ENCODE data around the gene ITGB4. TPM values are rescaled to one million over a fixed set of nuclear protein-coding genes. Genes with fewer than 3 reads are reported as not detected.

ITGB4 gene
- total RNA-seq, 1 donor from 2014 or later: 3.1 TPM

DNA sequence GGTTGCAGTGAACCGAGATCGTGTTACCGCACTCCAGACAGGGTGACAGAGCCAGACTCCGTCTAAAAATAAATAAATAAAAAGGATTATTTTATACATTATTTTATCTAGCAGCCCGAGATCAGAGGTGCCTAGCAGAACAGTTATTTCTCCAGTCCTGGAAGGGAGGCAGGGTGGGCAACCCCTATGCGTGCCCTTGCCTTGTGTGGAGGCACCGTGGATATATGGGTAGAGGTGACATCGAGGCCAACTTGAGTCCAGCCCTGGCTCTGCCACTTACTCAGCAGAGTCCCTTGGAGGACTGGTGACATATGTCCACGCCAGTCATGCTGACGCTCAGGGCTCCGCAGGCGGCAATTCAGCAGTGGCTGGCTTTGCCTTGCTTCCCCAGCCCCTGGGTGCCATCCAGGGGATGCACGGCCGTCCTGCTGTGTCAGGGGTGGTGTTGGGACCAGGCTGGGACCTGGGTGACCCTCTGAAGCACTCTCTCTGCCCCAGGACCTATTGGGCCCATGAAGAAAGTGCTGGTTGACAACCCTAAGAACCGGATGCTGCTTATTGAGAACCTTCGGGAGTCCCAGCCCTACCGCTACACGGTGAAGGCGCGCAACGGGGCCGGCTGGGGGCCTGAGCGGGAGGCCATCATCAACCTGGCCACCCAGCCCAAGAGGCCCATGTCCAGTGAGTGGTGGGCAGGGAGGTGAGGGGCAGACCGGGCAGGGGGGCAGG lies 30.6 kb downstream of the ITGB4 start:
- Histone ChIP-seq H3K4me3 (ENCODE audit: low read length in 3 of 3) (no peak overlapping the region), H3K9me3 (ENCODE audit: control insufficient read depth in 3 of 3, low read length in 3 of 3) (no peaks in the 10 kb centered on the region), H3K27ac (ENCODE audit: low read depth, low read length) (no peak overlapping the region), H3K27me3 (ENCODE audit: control insufficient read depth in 3 of 3, insufficient read depth in 3 of 3, low read length in 3 of 3) (no peaks in the 10 kb centered on the region), H3K4me1 (ENCODE audit: control insufficient read depth in 3 of 3, insufficient read depth in 3 of 3, low read length in 3 of 3) (peaks cover 16 to 23% (median 20%) of the 10 kb centered on the region in 3 donors), H3K36me3 (ENCODE audit: control insufficient read depth in 3 of 3, insufficient read depth in 3 of 3, low read length in 3 of 3) (peaks cover 0 to 2% (median 0%) of the 10 kb centered on the region in 3 donors), H3K9ac (ENCODE audit: low read depth in 1 of 3, low read length in 3 of 3) (no peak overlapping the region)

DNA sequence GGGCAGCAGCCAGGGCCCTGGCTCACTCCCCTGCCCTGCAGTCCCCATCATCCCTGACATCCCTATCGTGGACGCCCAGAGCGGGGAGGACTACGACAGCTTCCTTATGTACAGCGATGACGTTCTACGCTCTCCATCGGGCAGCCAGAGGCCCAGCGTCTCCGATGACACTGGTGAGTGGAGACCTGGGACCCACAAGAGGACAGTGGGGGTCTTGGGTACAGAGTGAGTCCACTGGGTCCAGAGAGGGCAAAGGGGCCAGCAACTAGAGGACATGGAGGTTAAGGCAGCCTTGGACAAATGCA lies 31.1 kb downstream of the ITGB4 start:
- Histone ChIP-seq H3K36me3 (ENCODE audit: control insufficient read depth in 3 of 3, insufficient read depth in 3 of 3, low read length in 3 of 3) (peaks cover 0 to 2% (median 0%) of the 10 kb centered on the region in 3 donors), H3K9ac (ENCODE audit: low read depth in 1 of 3, low read length in 3 of 3) (no peak overlapping the region), H3K4me3 (ENCODE audit: low read length in 3 of 3) (no peak overlapping the region), H3K9me3 (ENCODE audit: control insufficient read depth in 3 of 3, low read length in 3 of 3) (no peaks in the 10 kb centered on the region), H3K4me1 (ENCODE audit: control insufficient read depth in 3 of 3, insufficient read depth in 3 of 3, low read length in 3 of 3) (peaks cover 16 to 23% (median 20%) of the 10 kb centered on the region in 3 donors), H3K27ac (ENCODE audit: low read depth, low read length) (no peak overlapping the region), H3K27me3 (ENCODE audit: control insufficient read depth in 3 of 3, insufficient read depth in 3 of 3, low read length in 3 of 3) (no peaks in the 10 kb centered on the region)

DNA sequence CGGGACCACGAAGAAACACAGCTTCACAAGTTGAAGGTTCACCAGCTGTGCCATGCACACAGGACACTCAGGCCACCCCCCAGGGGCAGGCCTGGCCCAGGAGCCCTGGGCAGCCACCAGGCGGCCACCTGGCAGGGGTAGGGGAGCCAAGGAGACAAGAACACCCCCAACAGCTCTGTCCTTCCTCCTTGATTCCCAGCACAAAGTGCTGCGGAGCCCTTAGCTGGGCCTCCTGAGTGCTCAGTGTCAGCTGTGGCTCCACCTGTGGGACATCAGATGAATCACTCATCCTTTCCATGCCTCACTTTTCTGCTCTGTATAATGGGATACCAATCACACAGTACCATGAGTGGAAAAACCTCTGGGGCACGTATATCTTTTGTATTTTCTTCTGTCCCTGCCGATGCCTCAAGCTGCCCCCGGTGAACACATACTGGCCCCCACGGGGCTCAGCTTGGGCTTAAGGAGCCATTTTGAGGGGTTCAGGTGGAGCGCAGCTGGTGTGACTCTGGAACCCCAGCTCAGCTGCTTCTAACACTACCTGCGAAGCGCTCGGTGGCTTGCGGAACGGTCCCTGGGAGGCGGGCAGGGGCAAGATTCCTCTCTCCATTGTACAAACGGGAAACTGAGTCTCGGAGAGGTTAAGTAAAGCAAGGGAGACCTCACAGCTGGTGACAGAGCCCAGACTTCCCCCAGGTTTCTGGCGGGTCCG lies 31.7 kb downstream of the ITGB4 start:
- H3K4me1 ChIP-seq (ENCODE audit: control insufficient read depth in 3 of 3, insufficient read depth in 3 of 3, low read length in 3 of 3): peaks cover 16 to 23% (median 18%) of the 10 kb centered on the region in 3 donors
- peak overlapping the region in 2 of 3 donors; percentile 46 to 52 for H3K4me3 ChIP-seq (ENCODE audit: low read length in 3 of 3)
- no peak overlapping the region for H3K27ac ChIP-seq (ENCODE audit: low read depth, low read length)
- peaks cover 0 to 2% (median 0%) of the 10 kb centered on the region in 3 donors for H3K36me3 ChIP-seq (ENCODE audit: control insufficient read depth in 3 of 3, insufficient read depth in 3 of 3, low read length in 3 of 3)
- H3K9me3 ChIP-seq (ENCODE audit: control insufficient read depth in 3 of 3, low read length in 3 of 3): no peaks in the 10 kb centered on the region
- no peaks in the 10 kb centered on the region for H3K27me3 ChIP-seq (ENCODE audit: control insufficient read depth in 3 of 3, insufficient read depth in 3 of 3, low read length in 3 of 3)
- H3K9ac ChIP-seq (ENCODE audit: low read depth in 1 of 3, low read length in 3 of 3): peak overlapping the region in 1 of 3 donors; percentile 66

DNA sequence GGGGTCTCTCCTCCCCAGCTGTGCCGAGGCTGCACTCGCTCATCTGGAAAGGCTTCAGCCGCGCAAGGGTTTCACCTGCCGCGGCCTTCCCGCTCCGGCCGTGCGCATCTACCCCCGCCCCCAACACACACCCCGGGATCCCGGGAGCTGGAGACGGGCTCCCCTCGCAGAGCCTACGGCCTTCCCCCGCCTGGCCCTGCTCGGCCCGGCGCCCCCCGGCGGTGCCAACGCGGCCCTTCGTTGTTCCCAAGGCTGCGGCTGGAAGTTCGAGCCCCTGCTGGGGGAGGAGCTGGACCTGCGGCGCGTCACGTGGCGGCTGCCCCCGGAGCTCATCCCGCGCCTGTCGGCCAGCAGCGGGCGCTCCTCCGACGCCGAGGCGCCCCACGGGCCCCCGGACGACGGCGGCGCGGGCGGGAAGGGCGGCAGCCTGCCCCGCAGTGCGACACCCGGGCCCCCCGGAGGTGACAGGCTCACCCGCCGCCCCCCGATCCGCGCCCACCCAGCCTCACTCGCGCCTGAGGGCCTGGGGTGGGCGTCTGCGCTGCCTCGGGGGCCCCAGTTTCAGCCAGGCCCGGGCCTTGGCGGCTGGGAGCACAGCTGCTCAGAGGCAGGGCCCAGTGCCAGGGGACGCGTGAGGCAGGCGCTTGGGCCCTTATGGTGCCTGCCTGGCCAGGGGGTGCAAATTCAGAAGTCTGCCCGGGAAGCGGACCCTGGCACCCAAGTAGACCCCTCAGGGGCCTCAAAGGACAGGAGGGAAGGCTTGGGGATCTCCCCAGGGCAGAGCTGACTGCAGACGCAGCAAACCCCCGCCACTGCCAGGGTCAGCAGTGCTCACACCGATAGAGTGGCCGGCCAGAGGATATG lies 32.5 kb downstream of the ITGB4 start:
- Histone ChIP-seq H3K27ac (ENCODE audit: low read depth, low read length) (no peak overlapping the region), H3K4me3 (ENCODE audit: low read length in 3 of 3) (peak overlapping the region in 2 of 3 donors; percentile 46 to 52), H3K36me3 (ENCODE audit: control insufficient read depth in 3 of 3, insufficient read depth in 3 of 3, low read length in 3 of 3) (peaks cover 0 to 2% (median 0%) of the 10 kb centered on the region in 3 donors), H3K27me3 (ENCODE audit: control insufficient read depth in 3 of 3, insufficient read depth in 3 of 3, low read length in 3 of 3) (no peaks in the 10 kb centered on the region), H3K4me1 (ENCODE audit: control insufficient read depth in 3 of 3, insufficient read depth in 3 of 3, low read length in 3 of 3) (peaks cover 16 to 23% (median 18%) of the 10 kb centered on the region in 3 donors), H3K9ac (ENCODE audit: low read depth in 1 of 3, low read length in 3 of 3) (peak overlapping the region; percentile 20 to 66 (median 56)), H3K9me3 (ENCODE audit: control insufficient read depth in 3 of 3, low read length in 3 of 3) (no peaks in the 10 kb centered on the region)

DNA sequence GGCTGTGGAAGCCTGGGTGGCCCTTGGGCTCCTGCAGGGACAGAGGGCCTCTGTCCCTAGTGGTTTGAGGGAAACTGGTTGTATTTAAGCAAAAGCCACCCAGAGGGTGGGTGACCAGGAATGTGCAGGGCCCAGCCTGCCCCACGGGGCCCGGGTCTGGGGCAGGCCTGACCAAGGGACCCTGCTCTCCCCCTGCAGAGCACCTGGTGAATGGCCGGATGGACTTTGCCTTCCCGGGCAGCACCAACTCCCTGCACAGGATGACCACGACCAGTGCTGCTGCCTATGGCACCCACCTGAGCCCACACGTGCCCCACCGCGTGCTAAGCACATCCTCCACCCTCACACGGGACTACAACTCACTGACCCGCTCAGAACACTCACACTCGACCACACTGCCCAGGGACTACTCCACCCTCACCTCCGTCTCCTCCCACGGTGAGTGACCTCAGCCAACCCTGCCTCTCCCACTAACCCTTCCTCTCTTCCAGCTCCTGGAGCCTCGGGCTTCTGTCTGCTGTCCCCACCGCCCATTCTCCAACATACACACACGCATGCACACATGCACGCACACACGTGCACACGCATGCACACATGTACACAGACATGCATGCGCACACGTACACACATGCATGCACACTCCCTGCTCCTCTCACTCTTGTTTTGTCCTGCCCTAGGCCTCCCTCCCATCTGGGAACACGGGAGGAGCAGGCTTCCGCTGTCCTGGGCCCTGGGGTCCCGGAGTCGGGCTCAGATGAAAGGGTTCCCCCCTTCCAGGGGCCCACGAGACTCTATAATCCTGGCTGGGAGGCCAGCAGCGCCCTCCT lies 33.3 kb downstream of the ITGB4 start:
- Histone ChIP-seq H3K9ac (ENCODE audit: low read depth in 1 of 3, low read length in 3 of 3) (peak overlapping the region; percentile 20 to 66 (median 56)), H3K27me3 (ENCODE audit: control insufficient read depth in 3 of 3, insufficient read depth in 3 of 3, low read length in 3 of 3) (no peaks in the 10 kb centered on the region), H3K4me1 (ENCODE audit: control insufficient read depth in 3 of 3, insufficient read depth in 3 of 3, low read length in 3 of 3) (peaks cover 13 to 20% (median 17%) of the 10 kb centered on the region in 3 donors), H3K9me3 (ENCODE audit: control insufficient read depth in 3 of 3, low read length in 3 of 3) (no peaks in the 10 kb centered on the region), H3K36me3 (ENCODE audit: control insufficient read depth in 3 of 3, insufficient read depth in 3 of 3, low read length in 3 of 3) (peaks cover 0 to 5% (median 0%) of the 10 kb centered on the region in 3 donors), H3K4me3 (ENCODE audit: low read length in 3 of 3) (peak overlapping the region in 2 of 3 donors; percentile 41 to 46), H3K27ac (ENCODE audit: low read depth, low read length) (no peak overlapping the region)

DNA sequence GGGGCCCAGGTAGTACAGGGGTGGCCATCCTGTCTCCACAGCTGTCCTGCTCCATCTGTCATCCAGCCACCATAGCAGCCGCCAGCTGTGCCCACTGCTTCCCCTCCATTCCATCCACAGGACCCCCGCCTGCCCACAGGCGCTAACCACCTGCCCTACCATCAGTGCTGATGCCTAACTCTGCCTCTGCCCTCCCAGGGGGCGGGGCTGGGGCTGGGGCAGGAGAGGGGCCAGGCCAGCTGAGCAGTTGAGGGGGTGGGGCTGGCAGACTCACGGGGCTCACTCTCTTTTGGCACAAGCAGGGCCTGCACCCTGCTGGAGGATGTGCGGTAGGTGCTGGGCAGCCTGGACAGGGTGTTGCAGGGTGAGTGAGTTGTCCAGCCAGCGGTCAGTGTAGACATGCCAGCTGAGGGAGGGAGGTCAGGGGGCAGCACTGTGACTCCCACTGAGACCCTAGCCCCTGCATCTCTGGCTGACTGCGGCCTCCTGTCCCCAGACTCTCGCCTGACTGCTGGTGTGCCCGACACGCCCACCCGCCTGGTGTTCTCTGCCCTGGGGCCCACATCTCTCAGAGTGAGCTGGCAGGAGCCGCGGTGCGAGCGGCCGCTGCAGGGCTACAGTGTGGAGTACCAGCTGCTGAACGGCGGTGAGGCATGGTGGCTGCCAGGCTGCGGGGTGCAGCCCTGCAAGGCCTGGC lies 34.1 kb downstream of the ITGB4 start:
- no peak overlapping the region for H3K9ac ChIP-seq (ENCODE audit: low read depth in 1 of 3, low read length in 3 of 3)
- H3K27ac ChIP-seq (ENCODE audit: low read depth, low read length): no peak overlapping the region
- H3K36me3 ChIP-seq (ENCODE audit: control insufficient read depth in 3 of 3, insufficient read depth in 3 of 3, low read length in 3 of 3): peaks cover 0 to 6% (median 0%) of the 10 kb centered on the region in 3 donors
- no peaks in the 10 kb centered on the region for H3K9me3 ChIP-seq (ENCODE audit: control insufficient read depth in 3 of 3, low read length in 3 of 3)
- no peak overlapping the region for H3K4me3 ChIP-seq (ENCODE audit: low read length in 3 of 3)
- no peaks in the 10 kb centered on the region for H3K27me3 ChIP-seq (ENCODE audit: control insufficient read depth in 3 of 3, insufficient read depth in 3 of 3, low read length in 3 of 3)
- H3K4me1 ChIP-seq (ENCODE audit: control insufficient read depth in 3 of 3, insufficient read depth in 3 of 3, low read length in 3 of 3): peaks cover 10 to 14% (median 12%) of the 10 kb centered on the region in 3 donors

DNA sequence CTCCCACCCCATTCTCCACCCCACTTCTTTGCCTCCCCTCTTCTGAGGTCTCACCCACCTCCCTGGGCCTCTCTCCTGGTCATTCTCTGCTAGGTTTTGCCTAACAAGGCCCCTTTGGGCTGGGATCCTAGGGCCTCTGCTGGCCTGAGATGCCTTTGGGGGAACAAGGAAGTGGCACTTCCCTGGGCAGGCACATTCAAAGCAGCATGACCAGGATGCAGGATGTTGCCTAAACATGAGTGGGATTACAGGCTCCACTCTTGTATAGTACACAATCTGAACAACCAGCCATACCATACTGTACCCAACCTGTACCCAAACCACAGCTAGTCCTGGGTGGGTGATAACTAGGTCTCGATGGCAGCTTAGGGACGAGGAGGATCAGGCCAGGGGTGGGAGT lies 34.7 kb downstream of the ITGB4 start:
- peaks cover 10 to 14% (median 12%) of the 10 kb centered on the region in 3 donors for H3K4me1 ChIP-seq (ENCODE audit: control insufficient read depth in 3 of 3, insufficient read depth in 3 of 3, low read length in 3 of 3)
- no peak overlapping the region for H3K27ac ChIP-seq (ENCODE audit: low read depth, low read length)
- H3K9ac ChIP-seq (ENCODE audit: low read depth in 1 of 3, low read length in 3 of 3): no peak overlapping the region
- H3K27me3 ChIP-seq (ENCODE audit: control insufficient read depth in 3 of 3, insufficient read depth in 3 of 3, low read length in 3 of 3): no peaks in the 10 kb centered on the region
- no peak overlapping the region for H3K4me3 ChIP-seq (ENCODE audit: low read length in 3 of 3)
- no peaks in the 10 kb centered on the region for H3K9me3 ChIP-seq (ENCODE audit: control insufficient read depth in 3 of 3, low read length in 3 of 3)
- peaks cover 0 to 6% (median 0%) of the 10 kb centered on the region in 3 donors for H3K36me3 ChIP-seq (ENCODE audit: control insufficient read depth in 3 of 3, insufficient read depth in 3 of 3, low read length in 3 of 3)

DNA sequence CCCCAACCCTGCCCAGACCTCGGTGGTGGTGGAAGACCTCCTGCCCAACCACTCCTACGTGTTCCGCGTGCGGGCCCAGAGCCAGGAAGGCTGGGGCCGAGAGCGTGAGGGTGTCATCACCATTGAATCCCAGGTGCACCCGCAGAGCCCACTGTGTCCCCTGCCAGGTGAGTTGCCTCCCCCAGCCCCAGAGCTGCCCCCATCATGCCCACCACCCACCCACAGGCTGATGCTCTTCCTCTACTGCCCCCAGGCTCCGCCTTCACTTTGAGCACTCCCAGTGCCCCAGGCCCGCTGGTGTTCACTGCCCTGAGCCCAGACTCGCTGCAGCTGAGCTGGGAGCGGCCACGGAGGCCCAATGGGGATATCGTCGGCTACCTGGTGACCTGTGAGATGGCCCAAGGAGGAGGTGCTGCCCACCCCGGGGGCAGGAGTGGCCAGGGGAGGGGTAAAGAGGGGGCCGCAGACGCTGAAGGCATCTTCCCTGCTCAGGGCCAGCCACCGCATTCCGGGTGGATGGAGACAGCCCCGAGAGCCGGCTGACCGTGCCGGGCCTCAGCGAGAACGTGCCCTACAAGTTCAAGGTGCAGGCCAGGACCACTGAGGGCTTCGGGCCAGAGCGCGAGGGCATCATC lies 35.3 kb downstream of the ITGB4 start:
- H3K9me3 ChIP-seq (ENCODE audit: control insufficient read depth in 3 of 3, low read length in 3 of 3): no peaks in the 10 kb centered on the region
- H3K4me3 ChIP-seq (ENCODE audit: low read length in 3 of 3): no peak overlapping the region
- no peak overlapping the region for H3K27ac ChIP-seq (ENCODE audit: low read depth, low read length)
- H3K36me3 ChIP-seq (ENCODE audit: control insufficient read depth in 3 of 3, insufficient read depth in 3 of 3, low read length in 3 of 3): peaks cover 0 to 6% (median 0%) of the 10 kb centered on the region in 3 donors
- H3K9ac ChIP-seq (ENCODE audit: low read depth in 1 of 3, low read length in 3 of 3): no peak overlapping the region
- no peaks in the 10 kb centered on the region for H3K27me3 ChIP-seq (ENCODE audit: control insufficient read depth in 3 of 3, insufficient read depth in 3 of 3, low read length in 3 of 3)
- H3K4me1 ChIP-seq (ENCODE audit: control insufficient read depth in 3 of 3, insufficient read depth in 3 of 3, low read length in 3 of 3): peaks cover 10 to 14% (median 12%) of the 10 kb centered on the region in 3 donors
